Measurements from ENCODE around the gene NEO1. TPM values are rescaled to one million over a fixed set of nuclear protein-coding genes. Genes with fewer than 3 reads are reported as not detected.

Gene NEO1
- total RNA-seq, 1 experiment from 2014 or later: 41.8 TPM

DNA sequence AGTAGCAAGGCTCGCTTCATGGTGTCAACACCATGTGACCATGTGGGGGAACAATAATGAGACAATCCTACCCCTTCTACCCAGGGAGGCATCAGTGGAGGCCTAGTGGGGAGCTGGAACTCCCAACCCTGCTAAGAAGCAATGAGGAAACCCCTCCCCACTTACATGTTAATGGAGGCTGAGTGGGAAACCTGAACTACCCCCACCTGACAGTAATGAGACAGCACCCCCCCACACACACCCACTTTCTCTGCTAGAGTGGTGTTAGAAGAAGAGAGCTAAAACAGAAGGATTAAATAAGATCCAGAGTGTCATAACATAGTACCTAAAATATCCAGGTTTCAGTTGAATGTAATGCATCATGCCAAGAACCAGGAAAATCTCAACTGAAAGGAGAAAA is 78.6 kb downstream of the NEO1 start:
- Mint-ChIP-seq H3K4me1 (peaks cover 0 to 2% of the 10 kb centered on the region in 2 experiments; a peak in 1 of 4 replicates), H3K36me3 (ENCODE audit: insufficient read depth in 1 of 3, low read depth in 3 of 3) (peaks cover 0 to 12% (median 2%) of the 10 kb centered on the region in 3 experiments; a peak in 5 of 7 replicates), H3K9me3 (no peaks in the 10 kb centered on the region), H3K27ac (no peak overlapping the region; a peak in 2 of 7 replicates), H3K27me3 (ENCODE audit: low read depth) (no peaks in the 10 kb centered on the region), H3K4me3 (no peak overlapping the region)
- Histone ChIP-seq H4K8ac (replicated peaks; ENCODE audit: insufficient read length, low read depth, low read length) (no peak overlapping the region), H2AK5ac (ENCODE audit: insufficient read length, low read length) (no peak overlapping the region), H2BK15ac (ENCODE audit: low read depth, low read length) (no peak overlapping the region), H2AFZ (ENCODE audit: low read length) (no peak overlapping the region), H3K79me2 (ENCODE audit: insufficient read depth, low read length) (no peaks in the 10 kb centered on the region), H3K14ac (ENCODE audit: insufficient read depth, low read length) (no peak overlapping the region), H3K56ac (ENCODE audit: insufficient read length, low read depth, low read length) (no peak overlapping the region), H4K20me1 (ENCODE audit: control insufficient read depth, insufficient read depth, insufficient read length) (no peaks in the 10 kb centered on the region), H4K5ac (ENCODE audit: insufficient read length, low read depth, low read length) (no peak overlapping the region), H3K4ac (ENCODE audit: low read depth, low read length) (no peak overlapping the region), H3T11ph (ENCODE audit: low read length) (no peak overlapping the region), H2BK5ac (ENCODE audit: insufficient read length, low read length) (no peak overlapping the region), H2BK120ac (ENCODE audit: low read depth, low read length, poor library complexity, severe bottlenecking) (no peak overlapping the region), H3K18ac (ENCODE audit: insufficient read length, low read depth, low read length) (no peak overlapping the region), H3K27me3 (ENCODE audit: insufficient read depth, low read length) (no peaks in the 10 kb centered on the region), H3K27ac (ENCODE audit: insufficient read length, low read depth, low read length) (no peak overlapping the region), H3K23me2 (ENCODE audit: insufficient read length, low read depth, low read length, poor library complexity, severe bottlenecking) (no peaks in the 10 kb centered on the region), H3K79me1 (ENCODE audit: insufficient read depth, low read depth, low read length, poor library complexity, severe bottlenecking) (no peaks in the 10 kb centered on the region), H3K9ac (ENCODE audit: extremely low read depth, insufficient read length, low read length) (no peak overlapping the region), H3K9me3 (ENCODE audit: control insufficient read depth, low read depth, low read length) (no peaks in the 10 kb centered on the region), H2BK20ac (ENCODE audit: low read depth, low read length, poor library complexity, severe bottlenecking) (no peak overlapping the region), H3K4me2 (ENCODE audit: insufficient read depth, insufficient read length, low read length) (no peak overlapping the region), H3K23ac (ENCODE audit: insufficient read length, low read depth, low read length) (no peak overlapping the region), H2BK12ac (ENCODE audit: insufficient read length, low read depth, low read length) (no peak overlapping the region), H4K91ac (ENCODE audit: insufficient read length, low read depth, low read length) (no peak overlapping the region), H3K4me1 (ENCODE audit: insufficient read depth, low read length) (no peaks in the 10 kb centered on the region)
- no peak for DNase-seq
- whole genome bisulfite sequencing (ENCODE audit: extremely low coverage, insufficient read length, low lambda C conversion rate): no CpG with 5 or more reads among the region's 1 CpG
- TF ChIP-seq, protein P1, sequence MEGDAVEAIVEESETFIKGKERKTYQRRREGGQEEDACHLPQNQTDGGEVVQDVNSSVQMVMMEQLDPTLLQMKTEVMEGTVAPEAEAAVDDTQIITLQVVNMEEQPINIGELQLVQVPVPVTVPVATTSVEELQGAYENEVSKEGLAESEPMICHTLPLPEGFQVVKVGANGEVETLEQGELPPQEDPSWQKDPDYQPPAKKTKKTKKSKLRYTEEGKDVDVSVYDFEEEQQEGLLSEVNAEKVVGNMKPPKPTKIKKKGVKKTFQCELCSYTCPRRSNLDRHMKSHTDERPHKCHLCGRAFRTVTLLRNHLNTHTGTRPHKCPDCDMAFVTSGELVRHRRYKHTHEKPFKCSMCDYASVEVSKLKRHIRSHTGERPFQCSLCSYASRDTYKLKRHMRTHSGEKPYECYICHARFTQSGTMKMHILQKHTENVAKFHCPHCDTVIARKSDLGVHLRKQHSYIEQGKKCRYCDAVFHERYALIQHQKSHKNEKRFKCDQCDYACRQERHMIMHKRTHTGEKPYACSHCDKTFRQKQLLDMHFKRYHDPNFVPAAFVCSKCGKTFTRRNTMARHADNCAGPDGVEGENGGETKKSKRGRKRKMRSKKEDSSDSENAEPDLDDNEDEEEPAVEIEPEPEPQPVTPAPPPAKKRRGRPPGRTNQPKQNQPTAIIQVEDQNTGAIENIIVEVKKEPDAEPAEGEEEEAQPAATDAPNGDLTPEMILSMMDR (conservative IDR thresholded peaks at IDR 0.05): no peak

Measured in H9 (cell line).